KOPT-K1 (cell line): ENCODE measurements around the gene MLYCD.

Source experiments
- H3K27ac ChIP-seq: fragments of 200-600 bp; sonication (generic); 2 replicates; pipeline ENCODE4 v1.5.1; 2016; ENCODE audit warnings: antibody characterized with exemption, mild to moderate bottlenecking, low read depth, low read length; ENCODE audit not compliant: poor library complexity, severe bottlenecking
- H3K36me3 ChIP-seq: fragments of 200-600 bp; sonication (generic); 2 replicates; pipeline ENCODE4 v1.5.1; 2017; ENCODE audit warnings: antibody characterized with exemption, mild to moderate bottlenecking, low read length, moderate library complexity; ENCODE audit not compliant: insufficient read depth
- H3K9me3 ChIP-seq: fragments of 200-600 bp; sonication (generic); 2 replicates; pipeline ENCODE4 v1.5.1; 2017; ENCODE audit warnings: antibody characterized with exemption, low read length, mild to moderate bottlenecking; ENCODE audit not compliant: insufficient read depth, poor library complexity, severe bottlenecking

The MLYCD gene

DNA sequence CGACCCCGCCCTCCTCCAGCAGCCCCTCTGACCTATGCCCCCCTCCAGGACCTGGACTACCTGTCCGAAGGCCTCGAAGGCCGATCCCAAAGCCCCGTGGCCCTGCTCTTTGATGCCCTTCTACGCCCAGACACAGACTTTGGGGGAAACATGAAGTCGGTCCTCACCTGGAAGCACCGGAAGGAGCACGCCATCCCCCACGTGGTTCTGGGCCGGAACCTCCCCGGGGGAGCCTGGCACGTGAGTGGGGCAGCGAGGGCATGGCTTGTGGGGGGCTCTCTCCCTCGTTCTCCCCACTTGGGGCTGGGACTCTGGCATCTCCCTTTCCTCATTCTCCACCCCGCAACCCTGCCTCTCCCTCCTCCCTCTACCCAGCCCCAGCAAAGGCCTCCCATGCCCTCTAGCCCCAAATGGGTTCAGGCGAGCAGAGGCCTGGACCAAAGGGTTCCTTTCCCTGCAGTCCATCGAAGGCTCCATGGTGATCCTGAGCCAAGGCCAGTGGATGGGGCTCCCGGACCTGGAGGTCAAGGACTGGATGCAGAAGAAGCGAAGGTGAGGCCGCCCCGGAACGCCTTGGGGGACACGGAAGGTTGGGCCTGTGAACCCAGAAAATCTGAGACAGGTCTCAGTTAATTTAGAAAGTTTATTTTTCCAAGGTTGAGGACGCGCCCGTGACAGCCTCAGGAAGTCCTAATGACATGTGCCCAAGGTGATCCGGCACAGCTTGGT, 61.8 kb downstream of the MLYCD start:
- Histone ChIP-seq H3K27ac (no peak overlapping the region), H3K36me3 (no peaks in the 10 kb centered on the region), H3K9me3 (no peaks in the 10 kb centered on the region)

GRCh38 chr16:83961591-83961990, 62.7 kb downstream of the MLYCD start:
- H3K27ac ChIP-seq, result no peak overlapping the region
- H3K9me3 ChIP-seq, result no peaks in the 10 kb centered on the region
- no peaks in the 10 kb centered on the region for H3K36me3 ChIP-seq

- no peaks in the 10 kb centered on the region for H3K9me3 ChIP-seq
- no peaks in the 10 kb centered on the region for H3K36me3 ChIP-seq
- no peak overlapping the region for H3K27ac ChIP-seq
Observed at GRCh38 chr16:83963277-83964119, 64.6 kb downstream of the MLYCD start.

GRCh38 chr16:83964684-83965443, 65.9 kb downstream of the MLYCD start:
- H3K27ac ChIP-seq, result no peak overlapping the region
- H3K9me3 ChIP-seq, result no peaks in the 10 kb centered on the region

GRCh38 chr16:83965444-83966152, 66.7 kb downstream of the MLYCD start:
- no peaks in the 10 kb centered on the region for H3K36me3 ChIP-seq
- no peaks in the 10 kb centered on the region for H3K9me3 ChIP-seq
- H3K27ac ChIP-seq, result no peak overlapping the region

More at GRCh38 chr16:83964684-83965443, 65.9 kb downstream of the MLYCD start:
- no peaks in the 10 kb centered on the region for H3K36me3 ChIP-seq

DNA sequence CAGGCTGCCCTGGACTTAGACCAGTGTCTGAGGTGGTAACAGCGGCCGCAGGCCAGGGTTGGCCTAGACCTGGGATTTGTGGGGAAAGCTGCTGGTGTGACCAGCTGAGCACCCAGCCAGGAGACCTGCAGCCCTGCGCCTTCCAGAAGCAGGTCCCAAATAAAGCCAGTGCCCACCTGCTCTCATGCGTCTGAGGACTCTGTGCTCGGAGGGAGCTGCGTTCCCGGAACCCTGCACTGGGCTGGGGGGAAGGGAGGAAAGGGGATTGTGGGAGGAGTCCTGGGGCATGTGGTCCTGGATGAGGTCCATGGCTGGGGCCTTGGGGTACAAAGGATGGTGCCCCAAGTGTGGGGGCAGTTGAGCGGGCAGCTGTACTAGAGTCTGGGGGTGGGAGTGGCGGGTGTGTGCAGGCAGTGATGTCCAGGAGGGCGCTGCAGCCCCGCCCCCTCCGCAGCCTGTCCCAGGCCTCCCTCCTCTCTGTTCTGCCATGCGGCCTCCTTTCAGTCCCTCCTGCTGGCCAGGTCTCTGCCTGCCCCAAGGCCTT, 67.3 kb downstream of the MLYCD start:
- Histone ChIP-seq H3K36me3 (no peaks in the 10 kb centered on the region), H3K9me3 (no peaks in the 10 kb centered on the region), H3K27ac (no peak overlapping the region)

DNA sequence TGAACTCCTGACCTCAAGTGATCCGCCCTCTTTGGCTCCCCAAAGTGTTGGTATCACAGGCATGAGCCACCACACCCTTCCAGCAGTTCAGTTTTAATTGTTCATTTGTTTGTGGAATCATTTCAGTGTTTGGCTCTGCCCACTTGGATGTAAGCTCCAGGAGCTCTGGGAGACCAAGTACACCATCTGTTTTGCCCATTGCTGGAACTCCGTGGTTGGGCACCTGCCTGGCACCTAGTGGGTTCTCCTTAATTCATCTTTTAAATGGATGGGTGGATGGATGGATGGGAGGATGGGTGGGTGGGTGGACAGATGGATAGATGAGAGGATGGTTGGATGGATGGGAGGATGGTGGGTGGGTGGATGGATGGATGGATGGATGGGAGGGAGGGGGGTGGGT, 68.2 kb downstream of the MLYCD start:
- no peaks in the 10 kb centered on the region for H3K9me3 ChIP-seq
- H3K36me3 ChIP-seq, result no peaks in the 10 kb centered on the region
- H3K27ac ChIP-seq, result no peak overlapping the region

- Histone ChIP-seq H3K9me3 (no peaks in the 10 kb centered on the region), H3K36me3 (no peaks in the 10 kb centered on the region), H3K27ac (no peak within 1 kb of the TSS)
Observed at GRCh38 chr16:83967838-83968305, 69.0 kb downstream of the MLYCD start, which contains the start of gene NECAB2. Gene NECAB2, plus strand, starts transcription at chr16:83968244. Its CDS starts 405 bp downstream, at chr16:83968649.

DNA sequence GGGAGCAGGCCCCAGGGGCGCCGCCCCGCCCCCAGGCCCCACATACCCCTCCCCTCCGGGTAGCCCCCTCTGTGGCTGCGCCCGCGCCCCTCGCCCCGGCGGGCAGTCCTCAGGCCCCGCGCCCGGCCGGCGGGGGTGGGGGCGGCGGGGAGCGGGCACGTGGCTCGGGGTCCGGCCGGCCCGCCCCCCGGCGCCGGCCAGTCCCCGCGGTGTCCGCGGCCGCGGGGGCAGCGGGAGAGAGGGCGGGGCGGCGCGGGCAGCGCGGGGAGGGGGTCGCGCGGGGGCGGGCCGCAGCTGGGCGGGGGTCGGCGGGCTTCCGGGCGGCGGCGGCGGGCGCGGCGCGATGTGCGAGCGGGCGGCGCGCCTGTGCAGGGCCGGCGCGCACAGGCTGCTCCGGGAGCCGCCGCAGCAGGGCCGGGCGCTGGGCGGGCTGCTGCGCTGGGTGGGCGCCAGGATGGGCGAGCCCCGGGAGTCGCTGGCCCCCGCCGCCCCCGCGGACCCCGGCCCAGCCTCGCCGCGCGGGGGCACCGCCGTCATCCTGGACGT, 69.5 kb downstream of the MLYCD start:
- no peaks in the 10 kb centered on the region for H3K9me3 ChIP-seq
- no peaks in the 10 kb centered on the region for H3K36me3 ChIP-seq
- H3K27ac ChIP-seq, result no peak overlapping the region

- Histone ChIP-seq H3K36me3 (no peaks in the 10 kb centered on the region), H3K9me3 (no peaks in the 10 kb centered on the region), H3K27ac (no peak overlapping the region)
Observed at GRCh38 chr16:83968891-83969649, 70.2 kb downstream of the MLYCD start.

DNA sequence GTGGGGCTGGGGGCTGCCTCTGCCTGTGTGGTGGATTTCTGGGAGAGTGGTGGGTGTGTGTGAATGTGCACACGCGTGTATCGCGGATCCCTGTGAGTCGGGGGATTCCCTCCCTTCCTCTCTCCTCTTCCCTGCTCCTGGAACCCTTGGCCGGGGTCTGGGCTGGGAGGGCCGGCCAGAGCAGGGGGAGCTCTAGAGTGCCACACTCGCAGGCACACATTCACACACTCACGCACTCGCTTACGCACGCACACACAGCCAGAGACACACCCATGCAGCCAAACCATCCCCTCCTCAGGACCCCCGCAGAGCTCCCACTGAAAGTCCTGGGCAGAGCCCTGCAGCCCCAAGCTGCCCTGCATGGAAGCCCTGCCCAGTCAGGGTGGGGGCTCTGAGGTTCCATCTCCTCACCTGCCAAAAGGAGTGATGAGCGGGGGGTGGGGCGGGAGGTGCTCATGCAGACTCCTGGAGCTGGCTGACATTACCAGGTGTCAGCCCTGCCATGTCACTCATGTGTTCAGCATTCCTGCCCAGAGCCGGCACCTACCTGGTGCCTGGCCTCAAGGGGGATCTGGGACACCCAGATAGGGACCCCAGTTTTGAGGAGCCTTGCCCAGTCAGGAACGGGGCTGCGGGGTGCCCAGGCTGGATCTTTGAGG, 71.0 kb downstream of the MLYCD start:
- Histone ChIP-seq H3K27ac (no peak overlapping the region), H3K9me3 (no peaks in the 10 kb centered on the region), H3K36me3 (no peaks in the 10 kb centered on the region)

- H3K36me3 ChIP-seq, result no peaks in the 10 kb centered on the region
- H3K9me3 ChIP-seq, result no peaks in the 10 kb centered on the region
- no peak overlapping the region for H3K27ac ChIP-seq
Observed at GRCh38 chr16:83970430-83970815, 71.5 kb downstream of the MLYCD start.
